ENCODE data around the gene SHROOM3.

Gene SHROOM3

GRCh38 chr4:76639288-76639687, 204.3 kb downstream of the SHROOM3 start:
- TF ChIP-seq ZFX (IDR thresholded peaks at IDR 0.05; ENCODE audit: borderline replicate concordance) (no peak), CTCF (IDR thresholded peaks at IDR 0.05) (no peak)
- no peak overlapping the region for H3K27ac ChIP-seq

- no peak overlapping the region for H3K27ac ChIP-seq
- no peak for TF ChIP-seq ZFX (IDR thresholded peaks at IDR 0.05; ENCODE audit: borderline replicate concordance)
- no peak for TF ChIP-seq CTCF (IDR thresholded peaks at IDR 0.05)
Observed at GRCh38 chr4:76640353-76640910, 205.4 kb downstream of the SHROOM3 start.

GRCh38 chr4:76641351-76641750, 206.3 kb downstream of the SHROOM3 start:
- TF ChIP-seq CTCF (IDR thresholded peaks at IDR 0.05) (no peak), ZFX (IDR thresholded peaks at IDR 0.05; ENCODE audit: borderline replicate concordance) (no peak)
- no peak overlapping the region for H3K27ac ChIP-seq

- no peak overlapping the region for H3K27ac ChIP-seq
- TF ChIP-seq CTCF (IDR thresholded peaks at IDR 0.05): no peak
Observed at GRCh38 chr4:76641758-76642157, 206.7 kb downstream of the SHROOM3 start.

GRCh38 chr4:76644831-76645485, 209.9 kb downstream of the SHROOM3 start:
- TF ChIP-seq ZFX (IDR thresholded peaks at IDR 0.05; ENCODE audit: borderline replicate concordance) (no peak), CTCF (IDR thresholded peaks at IDR 0.05) (no peak)
- H3K27ac ChIP-seq: no peak overlapping the region

GRCh38 chr4:76649086-76649485, 214.1 kb downstream of the SHROOM3 start:
- no peak overlapping the region for H3K27ac ChIP-seq
- TF ChIP-seq ZFX (IDR thresholded peaks at IDR 0.05; ENCODE audit: borderline replicate concordance): no peak
- no peak for TF ChIP-seq CTCF (IDR thresholded peaks at IDR 0.05)

- H3K27ac ChIP-seq: no peak overlapping the region
- TF ChIP-seq CTCF (IDR thresholded peaks at IDR 0.05) (no peak), ZFX (IDR thresholded peaks at IDR 0.05; ENCODE audit: borderline replicate concordance) (no peak)
Observed at GRCh38 chr4:76651616-76652015, 216.6 kb downstream of the SHROOM3 start.
